Adipocyte (in vitro differentiated cells): ENCODE data around the gene HIVEP3.

Experiments
- DNase-seq: peaks from one replicate; pipeline ENCODE4 v3.0.0-alpha.2; 2015; ENCODE audit warnings: low read depth
- H3K27me3 ChIP-seq: replicated peaks from 2 replicates; pipeline ENCODE4 v1.7.0; 2013; ENCODE audit warnings: mild to moderate bottlenecking, low read length, moderate library complexity; ENCODE audit not compliant: control insufficient read depth, insufficient read depth
- H3K36me3 ChIP-seq: 2 replicates; pipeline ENCODE4 v1.7.0; 2013; ENCODE audit warnings: low read length, mild to moderate bottlenecking, moderate library complexity; ENCODE audit not compliant: control insufficient read depth, insufficient read depth, severe bottlenecking
- H3K4me1 ChIP-seq: 2 replicates; pipeline ENCODE4 v1.7.0; 2013; ENCODE audit warnings: mild to moderate bottlenecking, low read length, moderate library complexity; ENCODE audit not compliant: control insufficient read depth, insufficient read depth
- H3K4me3 ChIP-seq: 2 replicates; pipeline ENCODE4 v1.7.0; 2013; ENCODE audit warnings: mild to moderate bottlenecking, low read length, moderate library complexity
- H3K9ac ChIP-seq: 2 replicates; pipeline ENCODE4 v1.7.0; 2013; ENCODE audit warnings: mild to moderate bottlenecking, low read length, moderate library complexity
- H3K9me3 ChIP-seq: 2 replicates; pipeline ENCODE4 v1.7.0; 2013; ENCODE audit warnings: mild to moderate bottlenecking, low read length, moderate library complexity; ENCODE audit not compliant: control insufficient read depth

The HIVEP3 gene

GRCh38 chr1:41466146-41466545, 452.6 kb downstream of the HIVEP3 start:
- H3K27me3 ChIP-seq, result peaks cover 28% of the 10 kb centered on the region
- no peak for DNase-seq
- no peak overlapping the region for H3K9ac ChIP-seq
- H3K36me3 ChIP-seq, result no peaks in the 10 kb centered on the region
- peaks cover 17% of the 10 kb centered on the region for H3K4me1 ChIP-seq
- H3K9me3 ChIP-seq, result no peaks in the 10 kb centered on the region
- no peak overlapping the region for H3K4me3 ChIP-seq

GRCh38 chr1:41465741-41466140, 453.0 kb downstream of the HIVEP3 start:
- Histone ChIP-seq H3K9ac (no peak overlapping the region), H3K36me3 (no peaks in the 10 kb centered on the region), H3K27me3 (peaks cover 27% of the 10 kb centered on the region), H3K4me1 (peaks cover 17% of the 10 kb centered on the region), H3K9me3 (no peaks in the 10 kb centered on the region), H3K4me3 (no peak overlapping the region)
- DNase-seq, result no peak

- DNase-seq, result no peak
- H3K36me3 ChIP-seq, result no peaks in the 10 kb centered on the region
- peaks cover 28% of the 10 kb centered on the region for H3K27me3 ChIP-seq
- no peak overlapping the region for H3K9ac ChIP-seq
- peaks cover 17% of the 10 kb centered on the region for H3K4me1 ChIP-seq
- no peaks in the 10 kb centered on the region for H3K9me3 ChIP-seq
- H3K4me3 ChIP-seq, result no peak overlapping the region
Observed at GRCh38 chr1:41464885-41465284, 453.8 kb downstream of the HIVEP3 start.

- Histone ChIP-seq H3K4me3 (no peak overlapping the region), H3K9me3 (no peaks in the 10 kb centered on the region), H3K4me1 (peaks cover 17% of the 10 kb centered on the region), H3K9ac (no peak overlapping the region), H3K27me3 (peaks cover 28% of the 10 kb centered on the region), H3K36me3 (no peaks in the 10 kb centered on the region)
- no peak for DNase-seq
Observed at GRCh38 chr1:41463516-41463915, 455.2 kb downstream of the HIVEP3 start.

- Histone ChIP-seq H3K27me3 (peaks cover 21% of the 10 kb centered on the region), H3K4me3 (no peak overlapping the region), H3K9me3 (no peaks in the 10 kb centered on the region), H3K9ac (no peak overlapping the region), H3K4me1 (peaks cover 17% of the 10 kb centered on the region), H3K36me3 (no peaks in the 10 kb centered on the region)
- no peak for DNase-seq
Observed at GRCh38 chr1:41462680-41463004, 456.1 kb downstream of the HIVEP3 start.

GRCh38 chr1:41461790-41462679, 456.7 kb downstream of the HIVEP3 start:
- H3K36me3 ChIP-seq, result no peaks in the 10 kb centered on the region
- no peak overlapping the region for H3K9ac ChIP-seq
- peaks cover 17% of the 10 kb centered on the region for H3K4me1 ChIP-seq
- H3K27me3 ChIP-seq, result peaks cover 17% of the 10 kb centered on the region
- H3K4me3 ChIP-seq, result no peak overlapping the region
- DNase-seq, result peak; percentile 18
- no peaks in the 10 kb centered on the region for H3K9me3 ChIP-seq

- Histone ChIP-seq H3K9ac (no peak overlapping the region), H3K36me3 (no peaks in the 10 kb centered on the region), H3K9me3 (no peaks in the 10 kb centered on the region), H3K4me3 (no peak overlapping the region), H3K27me3 (peaks cover 4% of the 10 kb centered on the region), H3K4me1 (peaks cover 4% of the 10 kb centered on the region)
- no peak for DNase-seq
Observed at GRCh38 chr1:41456847-41457540, 461.7 kb downstream of the HIVEP3 start.
